Loucy (cell line): ENCODE results near the gene C3orf18.
A peak's percentile ranks its signal among the peaks of the same experiment; 100 is the strongest.

Experiments
- H2AFZ ChIP-seq: fragments of 200-600 bp; sonication (generic); 2 replicates; pipeline ENCODE4 v1.6.0; 2016; ENCODE audit warnings: antibody characterized with exemption, mild to moderate bottlenecking, low read length, moderate library complexity
- H3F3A ChIP-seq: fragments of 200-600 bp; 2 replicates; pipeline ENCODE4 v1.6.0; 2016; ENCODE audit warnings: antibody characterized with exemption, low read depth, mild to moderate bottlenecking
- H3K27me3 ChIP-seq: fragments of 200-600 bp; sonication (generic); 2 replicates; pipeline ENCODE4 v1.6.1; 2014; ENCODE audit warnings: low read length, mild to moderate bottlenecking; ENCODE audit not compliant: insufficient read depth, poor library complexity, severe bottlenecking
- H3K36me3 ChIP-seq: fragments of 200-600 bp; sonication (generic); 2 replicates; pipeline ENCODE4 v1.6.1; 2016; ENCODE audit warnings: low read length; ENCODE audit not compliant: insufficient read depth
- H3K4me1 ChIP-seq: fragments of 200-600 bp; sonication (generic); 2 replicates; pipeline ENCODE4 v1.5.1; 2014; ENCODE audit warnings: low read length, mild to moderate bottlenecking; ENCODE audit not compliant: insufficient read depth, poor library complexity, severe bottlenecking
- H3K4me2 ChIP-seq: fragments of 200-600 bp; sonication (generic); 2 replicates; pipeline ENCODE4 v1.6.0; 2014; ENCODE audit warnings: antibody characterized with exemption, low read length, low read depth, mild to moderate bottlenecking; ENCODE audit not compliant: poor library complexity, severe bottlenecking
- H3K4me3 ChIP-seq: fragments of 200-600 bp; sonication (generic); 2 replicates; pipeline ENCODE4 v1.5.1; 2014; ENCODE audit warnings: low read length, mild to moderate bottlenecking, mixed read lengths; ENCODE audit not compliant: poor library complexity, severe bottlenecking
- H3K79me2 ChIP-seq: fragments of 200-600 bp; sonication (generic); 2 replicates; pipeline ENCODE4 v1.6.1; 2014; ENCODE audit warnings: low read length; ENCODE audit not compliant: insufficient read depth
- H3K9ac ChIP-seq: fragments of 200-600 bp; sonication (generic); 2 replicates; pipeline ENCODE4 v1.6.0; 2014; ENCODE audit warnings: mild to moderate bottlenecking, low read depth, low read length, moderate library complexity; ENCODE audit not compliant: poor library complexity, severe bottlenecking
- H3K9me2 ChIP-seq: fragments of 200-600 bp; sonication (generic); replicated peaks from 2 replicates; pipeline ENCODE4 v1.6.1; 2016; ENCODE audit warnings: low read depth, low read length, mixed read lengths
- H3K9me3 ChIP-seq: fragments of 200-600 bp; sonication (generic); 2 replicates; pipeline ENCODE4 v1.6.1; 2014; ENCODE audit warnings: mild to moderate bottlenecking, antibody characterized with exemption, low read length, low read depth; ENCODE audit not compliant: insufficient read depth
- H4K20me1 ChIP-seq: fragments of 200-600 bp; sonication (generic); 2 replicates; pipeline ENCODE4 v1.6.0; 2014; ENCODE audit warnings: antibody characterized with exemption, low read length, mild to moderate bottlenecking; ENCODE audit not compliant: insufficient read depth, poor library complexity, severe bottlenecking
- CTCF ChIP-seq: fragments of 200-600 bp; sonication (generic); conservative IDR thresholded peaks from 2 replicates; pipeline ENCODE4 v1.5.1; 2014; ENCODE audit warnings: mild to moderate bottlenecking, antibody characterized with exemption, low read length
- EZH2phosphoT487 ChIP-seq: fragments of 200-600 bp; IDR thresholded peaks from 2 replicates; pipeline ENCODE4 v1.6.1; 2018; ENCODE audit warnings: antibody characterized with exemption, mild to moderate bottlenecking, moderate library complexity, borderline replicate concordance

Gene C3orf18

GRCh38 chr3:50521572-50521971 is 46.0 kb downstream of the C3orf18 start:
- H3F3A ChIP-seq: no peaks in the 10 kb centered on the region
- H3K36me3 ChIP-seq: no peaks in the 10 kb centered on the region
- H3K9ac ChIP-seq: no peak overlapping the region
- H3K79me2 ChIP-seq: no peaks in the 10 kb centered on the region
- TF ChIP-seq CTCF: no peak
- TF ChIP-seq EZH2phosphoT487: no peak
- no peaks in the 10 kb centered on the region for H4K20me1 ChIP-seq
- no peaks in the 10 kb centered on the region for H3K9me2 ChIP-seq
- H3K4me2 ChIP-seq: no peak overlapping the region
- H3K4me1 ChIP-seq: no peaks in the 10 kb centered on the region
- H3K9me3 ChIP-seq: no peaks in the 10 kb centered on the region
- H3K4me3 ChIP-seq: no peak overlapping the region
- H2AFZ ChIP-seq: no peak overlapping the region
- H3K27me3 ChIP-seq: no peaks in the 10 kb centered on the region

DNA sequence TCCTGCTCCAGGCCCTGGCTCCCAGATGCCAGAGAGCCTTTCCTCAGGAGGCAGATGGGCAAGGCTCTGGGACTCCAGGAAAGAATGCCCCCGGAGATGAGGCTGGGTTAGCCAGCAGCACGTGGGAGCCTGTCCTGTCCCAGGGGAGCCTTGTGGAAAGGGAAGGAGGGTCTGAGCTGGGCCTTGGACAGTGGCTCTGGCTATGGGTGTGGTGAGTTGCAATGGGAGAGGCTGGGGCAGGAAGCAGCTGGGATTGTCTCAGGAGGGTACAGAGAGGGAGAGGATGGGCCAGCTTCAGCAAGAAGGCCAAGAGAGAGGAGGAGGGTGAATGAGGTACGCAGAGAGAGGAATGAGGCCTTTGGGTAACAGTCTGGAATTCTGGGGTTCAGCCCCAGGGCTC is 46.7 kb downstream of the C3orf18 start:
- Histone ChIP-seq H3K36me3 (no peaks in the 10 kb centered on the region), H3K79me2 (no peaks in the 10 kb centered on the region), H3K27me3 (no peaks in the 10 kb centered on the region), H2AFZ (no peak overlapping the region), H3K4me3 (no peak overlapping the region), H3K9ac (no peak overlapping the region), H3F3A (no peaks in the 10 kb centered on the region), H4K20me1 (no peaks in the 10 kb centered on the region), H3K4me2 (no peak overlapping the region), H3K4me1 (no peaks in the 10 kb centered on the region), H3K9me3 (no peaks in the 10 kb centered on the region), H3K9me2 (no peaks in the 10 kb centered on the region)
- TF ChIP-seq EZH2phosphoT487 (no peak), CTCF (no peak)

DNA sequence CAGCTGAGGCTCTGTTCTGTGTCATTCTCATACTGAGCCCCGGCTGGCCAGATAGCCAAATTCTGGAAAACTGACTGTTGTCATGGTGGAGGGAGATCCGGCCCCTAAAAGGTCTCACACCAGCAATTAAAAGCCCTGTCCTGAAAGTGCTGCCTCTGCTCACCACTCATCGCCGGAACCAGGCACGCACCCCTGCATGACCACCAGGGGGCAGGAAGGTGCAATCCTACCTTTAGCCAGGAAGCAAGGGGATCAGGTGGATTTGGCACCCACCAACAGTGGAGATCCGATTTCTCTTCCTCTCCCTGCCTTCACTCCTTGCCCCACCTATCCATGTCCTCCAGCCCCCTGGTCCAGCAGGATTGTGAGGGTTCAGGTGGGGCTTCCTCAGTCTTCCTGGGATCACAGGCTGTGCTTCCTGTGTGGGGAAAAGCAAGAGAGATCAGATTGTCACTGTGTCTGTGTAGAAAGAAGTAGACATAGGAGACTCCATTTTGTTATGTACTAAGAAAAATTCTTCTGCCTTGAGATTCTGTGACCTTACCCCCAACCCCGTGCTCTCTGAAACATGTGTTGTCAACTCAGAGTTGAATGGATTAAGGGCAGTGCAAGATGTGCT is 48.0 kb downstream of the C3orf18 start:
- H4K20me1 ChIP-seq: no peaks in the 10 kb centered on the region
- no peak overlapping the region for H3K4me2 ChIP-seq
- no peak for TF ChIP-seq EZH2phosphoT487
- TF ChIP-seq CTCF: peak; percentile 94
- no peaks in the 10 kb centered on the region for H3K36me3 ChIP-seq
- no peaks in the 10 kb centered on the region for H3K79me2 ChIP-seq
- no peak overlapping the region for H2AFZ ChIP-seq
- no peak overlapping the region for H3K9ac ChIP-seq
- no peaks in the 10 kb centered on the region for H3K4me1 ChIP-seq
- H3K9me3 ChIP-seq: no peaks in the 10 kb centered on the region
- no peaks in the 10 kb centered on the region for H3K27me3 ChIP-seq
- H3K4me3 ChIP-seq: no peak overlapping the region
- H3K9me2 ChIP-seq: no peaks in the 10 kb centered on the region
- H3F3A ChIP-seq: no peaks in the 10 kb centered on the region
